HPDE6-E6E7 (cell line): Measurements from ENCODE around the gene NEURL3.
"Not testable (repeated sequence)": the region's sequence is repeated elsewhere in the genome, so short reads cannot be mapped to it uniquely, and the experiment has no call there.

Experiments
- DNase-seq: peaks from one replicate; pipeline ENCODE4 v3.0.0; 2011; ENCODE audit warnings: missing footprints; ENCODE audit errors: extremely low spot score

Gene NEURL3

GRCh38 chr2:96506907-96507240, 1.7 kb upstream of the NEURL3 start:
- DNase-seq, result no peak

- no peak for DNase-seq
Observed at GRCh38 chr2:96506016-96506906, 1.1 kb upstream of the NEURL3 start.

GRCh38 chr2:96503637-96504243, 1.4 kb downstream of the NEURL3 start:
- DNase-seq, result no peak

GRCh38 chr2:96502891-96503636, 2.1 kb downstream of the NEURL3 start:
- no peak for DNase-seq

GRCh38 chr2:96501886-96502810, 3.0 kb downstream of the NEURL3 start:
- DNase-seq, result no peak

- no peak for DNase-seq
Observed at GRCh38 chr2:96501471-96501874, 3.7 kb downstream of the NEURL3 start.

- no peak for DNase-seq
Observed at GRCh38 chr2:96500385-96501066, 4.6 kb downstream of the NEURL3 start.

- no peak for DNase-seq
Observed at GRCh38 chr2:96499061-96499960, 5.8 kb downstream of the NEURL3 start.

- DNase-seq, result not testable (repeated sequence)
Observed at GRCh38 chr2:96498611-96499010, 6.5 kb downstream of the NEURL3 start.

- no peak for DNase-seq
Observed at GRCh38 chr2:96498021-96498431, 7.1 kb downstream of the NEURL3 start.

- DNase-seq, result no peak
Observed at GRCh38 chr2:96495982-96496629, 9.1 kb downstream of the NEURL3 start.

- no peak for DNase-seq
Observed at GRCh38 chr2:96494188-96494587, 11.0 kb downstream of the NEURL3 start.

- DNase-seq, result peak; percentile 82
Observed at GRCh38 chr2:96493072-96493471, 12.1 kb downstream of the NEURL3 start.

- no peak for DNase-seq
Observed at GRCh38 chr2:96491860-96492497, 13.2 kb downstream of the NEURL3 start.

- no peak for DNase-seq
Observed at GRCh38 chr2:96489663-96490062, 15.5 kb downstream of the NEURL3 start.

GRCh38 chr2:96489261-96489660, 15.9 kb downstream of the NEURL3 start:
- no peak for DNase-seq

- DNase-seq, result no peak
Observed at GRCh38 chr2:96486696-96487095, 18.5 kb downstream of the NEURL3 start.

GRCh38 chr2:96485751-96486651, 19.2 kb downstream of the NEURL3 start:
- peak; percentile 97 for DNase-seq
